Tibial nerve (tissue), 4 donors: ENCODE measurements around the gene EPGN. TPM values are rescaled to one million over a fixed set of nuclear protein-coding genes. Genes with fewer than 3 reads are reported as not detected.
"Not testable (repeated sequence)": the region's sequence is repeated elsewhere in the genome, so short reads cannot be mapped to it uniquely, and the experiment has no call there.

Experiments used
- DNase-seq, 2 donors: peaks; one replicate each; pipeline ENCODE4 v3.0.0-alpha.2; 2019; ENCODE audit warnings: low spot score in 2 of 2
- H3K27ac ChIP-seq, 4 donors: fragments of 200-600 bp; sonication (generic) in 3 of 4; one replicate each; pipeline ENCODE4 v1.5.1; 2017 to 2019; ENCODE audit warnings: mild to moderate bottlenecking in 1 of 4
- H3K27me3 ChIP-seq, 2 donors: fragments of 200-600 bp; sonication (generic) in 1 of 2; one replicate each; pipeline versions ENCODE4 v1.5.1 to v1.6.0; 2017 to 2019
- H3K36me3 ChIP-seq, 3 donors: fragments of 200-600 bp; sonication (generic); one replicate each; pipeline ENCODE4 v1.5.1; 2018 to 2019
- H3K4me1 ChIP-seq, 4 donors: fragments of 200-600 bp; sonication (generic) in 3 of 4; one replicate each; pipeline ENCODE4 v1.5.1; 2017 to 2019
- H3K4me3 ChIP-seq, 4 donors: fragments of 200-600 bp; sonication (generic) in 3 of 4; one replicate each; pipeline ENCODE4 v1.5.1; 2017 to 2019; ENCODE audit warnings: mild to moderate bottlenecking in 1 of 4, moderate library complexity in 1 of 4
- H3K9me3 ChIP-seq, 4 donors: fragments of 200-600 bp; sonication (generic) in 3 of 4; one replicate each; pipeline ENCODE4 v1.5.1; 2017 to 2019
- EP300 ChIP-seq, 2 donors: sonication (generic); formaldehyde crosslinking; IDR thresholded peaks; one replicate each; pipeline ENCODE4 v1.6.1; 2017; ENCODE audit warnings: antibody characterized with exemption in 2 of 2, mild to moderate bottlenecking in 1 of 2
- POLR2A ChIP-seq, 2 donors: fragments of 450-650 bp; IDR thresholded peaks; one replicate each; pipeline ENCODE4 v1.6.1; 2017; ENCODE audit warnings: antibody characterized with exemption in 2 of 2, mild to moderate bottlenecking in 2 of 2, moderate library complexity in 2 of 2
- WGBS, 2 donors: methylation state at CpG; one replicate each; pipeline ENCODE4 v1.1.5; 2018; 5-methylcytosine and 5-hydroxymethylcytosine counted together
- total RNA-seq, 4 donors: library from RNA; depleted of rRNA; stranded (reverse); fragments of >200 nt; gene quantifications; one replicate each; pipeline ENCODE4 v1.1.0, GENCODE V29; 2016
- TF ChIP-seq, protein P1 (sequence below), 5 experiments: fragments of 200-600 bp in 3 of 5; fragments of 450-650 bp in 2 of 5; sonication (generic) in 3 of 5; IDR thresholded peaks; one replicate each; pipeline ENCODE4 v1.5.1; 2016 to 2019; ENCODE audit warnings: antibody characterized with exemption in 5 of 5, mild to moderate bottlenecking in 3 of 5, moderate library complexity in 2 of 5

The EPGN gene
- total RNA-seq, 4 donors from 2014 or later = 0.78 TPM; not detected in 3

DNA sequence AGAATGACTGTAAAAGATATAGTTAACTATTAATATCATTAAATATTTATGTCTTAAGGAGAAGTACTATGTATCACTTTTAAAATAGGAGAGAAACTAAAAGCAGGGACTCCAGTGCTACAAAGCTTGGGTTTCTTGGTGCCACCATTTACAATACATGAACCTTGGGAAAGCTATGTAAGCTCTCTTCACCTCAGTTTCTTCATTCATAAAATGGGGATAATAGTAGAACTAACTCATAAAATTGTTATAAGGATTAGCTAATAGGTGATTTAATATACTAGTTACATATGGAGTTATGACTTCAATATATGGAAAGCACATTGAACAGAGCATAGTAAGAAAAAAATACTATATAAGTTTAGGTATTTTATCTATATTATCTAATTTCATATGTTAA, 23.7 kb downstream of the EPGN start:
- Histone ChIP-seq H3K9me3 (no peaks in the 10 kb centered on the region), H3K4me1 (no peaks in the 10 kb centered on the region), H3K27me3 (no peaks in the 10 kb centered on the region), H3K4me3 (no peak overlapping the region), H3K27ac (no peak overlapping the region), H3K36me3 (no peaks in the 10 kb centered on the region)
- no peak for DNase-seq
- TF ChIP-seq EP300 (IDR thresholded peaks at IDR 0.05) (no peak), POLR2A (IDR thresholded peaks at IDR 0.05) (no peak)
- TF ChIP-seq, protein P1, sequence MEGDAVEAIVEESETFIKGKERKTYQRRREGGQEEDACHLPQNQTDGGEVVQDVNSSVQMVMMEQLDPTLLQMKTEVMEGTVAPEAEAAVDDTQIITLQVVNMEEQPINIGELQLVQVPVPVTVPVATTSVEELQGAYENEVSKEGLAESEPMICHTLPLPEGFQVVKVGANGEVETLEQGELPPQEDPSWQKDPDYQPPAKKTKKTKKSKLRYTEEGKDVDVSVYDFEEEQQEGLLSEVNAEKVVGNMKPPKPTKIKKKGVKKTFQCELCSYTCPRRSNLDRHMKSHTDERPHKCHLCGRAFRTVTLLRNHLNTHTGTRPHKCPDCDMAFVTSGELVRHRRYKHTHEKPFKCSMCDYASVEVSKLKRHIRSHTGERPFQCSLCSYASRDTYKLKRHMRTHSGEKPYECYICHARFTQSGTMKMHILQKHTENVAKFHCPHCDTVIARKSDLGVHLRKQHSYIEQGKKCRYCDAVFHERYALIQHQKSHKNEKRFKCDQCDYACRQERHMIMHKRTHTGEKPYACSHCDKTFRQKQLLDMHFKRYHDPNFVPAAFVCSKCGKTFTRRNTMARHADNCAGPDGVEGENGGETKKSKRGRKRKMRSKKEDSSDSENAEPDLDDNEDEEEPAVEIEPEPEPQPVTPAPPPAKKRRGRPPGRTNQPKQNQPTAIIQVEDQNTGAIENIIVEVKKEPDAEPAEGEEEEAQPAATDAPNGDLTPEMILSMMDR (IDR thresholded peaks at IDR 0.05) = no peak

DNA sequence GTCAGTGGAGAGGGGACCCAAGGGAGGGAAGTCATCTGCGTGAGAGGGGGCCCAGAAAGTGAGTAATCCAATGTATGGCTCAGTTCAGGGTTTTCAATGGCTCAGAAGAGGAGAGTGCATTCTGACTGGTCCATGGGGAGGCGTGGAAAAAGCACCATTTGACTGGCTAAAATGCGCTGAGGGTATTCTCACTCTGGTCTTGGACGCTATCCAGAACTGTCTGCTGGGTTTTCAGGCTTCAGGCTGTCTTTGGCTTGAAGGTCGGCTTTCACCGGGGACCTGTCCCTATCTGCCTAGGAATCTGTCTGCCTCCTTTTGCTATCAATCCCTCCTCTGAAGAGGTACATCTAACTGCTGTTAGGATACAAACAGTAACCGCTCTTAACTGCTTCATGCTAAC, 26.4 kb downstream of the EPGN start:
- Histone ChIP-seq H3K4me3 (no peak overlapping the region), H3K27me3 (no peaks in the 10 kb centered on the region), H3K9me3 (no peaks in the 10 kb centered on the region), H3K36me3 (no peaks in the 10 kb centered on the region), H3K27ac (no peak overlapping the region), H3K4me1 (no peaks in the 10 kb centered on the region)
- no peak for TF ChIP-seq POLR2A (IDR thresholded peaks at IDR 0.05)
- no peak for TF ChIP-seq EP300 (IDR thresholded peaks at IDR 0.05)
- TF ChIP-seq, protein P1 (IDR thresholded peaks at IDR 0.05) = no peak
- no peak for DNase-seq
- 83 to 92% methylated on average over 7 of the region's 7 CpGs for WGBS, 2 donors

DNA sequence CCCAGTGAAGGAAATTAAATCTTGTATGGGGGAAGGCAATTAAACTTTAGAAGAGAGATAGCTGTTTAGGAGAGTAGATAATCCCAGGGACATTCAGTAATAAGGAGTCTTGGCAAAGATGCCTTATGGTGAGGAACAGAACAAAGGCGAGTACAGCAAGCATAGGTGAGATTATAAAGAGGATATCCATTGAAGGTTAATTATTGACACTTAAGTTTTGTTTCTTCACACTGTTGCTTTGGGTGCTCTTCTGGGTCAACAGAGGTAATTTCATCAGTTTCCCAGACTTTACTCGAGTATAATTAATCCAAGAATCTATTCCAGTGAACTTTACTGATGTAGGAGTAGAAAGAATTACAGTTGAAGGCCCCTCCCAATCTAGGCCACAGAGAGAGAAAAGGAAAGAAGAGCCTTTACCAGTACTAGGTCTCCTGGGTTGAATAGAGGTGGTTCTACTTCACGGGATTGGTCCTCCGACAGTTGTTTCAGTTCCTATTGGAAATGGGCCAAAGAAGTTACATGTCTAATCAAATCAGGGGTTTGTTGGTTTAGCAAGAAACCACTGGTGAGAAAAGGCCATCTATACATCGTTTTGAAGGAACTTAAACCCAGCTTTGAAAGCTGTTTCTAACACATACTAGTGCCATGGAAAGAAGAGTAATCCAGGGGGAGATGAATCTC, 27.2 kb downstream of the EPGN start:
- WGBS, 2 donors = 72 to 88% methylated on average over 5 of the region's 5 CpGs
- no peak overlapping the region for H3K27ac ChIP-seq
- H3K4me1 ChIP-seq = no peaks in the 10 kb centered on the region
- TF ChIP-seq EP300 (IDR thresholded peaks at IDR 0.05) = no peak
- TF ChIP-seq POLR2A (IDR thresholded peaks at IDR 0.05) = no peak
- TF ChIP-seq, protein P1 (IDR thresholded peaks at IDR 0.05) = no peak
- no peak for DNase-seq
- no peaks in the 10 kb centered on the region for H3K27me3 ChIP-seq
- no peaks in the 10 kb centered on the region for H3K36me3 ChIP-seq
- no peaks in the 10 kb centered on the region for H3K9me3 ChIP-seq
- no peak overlapping the region for H3K4me3 ChIP-seq

DNA sequence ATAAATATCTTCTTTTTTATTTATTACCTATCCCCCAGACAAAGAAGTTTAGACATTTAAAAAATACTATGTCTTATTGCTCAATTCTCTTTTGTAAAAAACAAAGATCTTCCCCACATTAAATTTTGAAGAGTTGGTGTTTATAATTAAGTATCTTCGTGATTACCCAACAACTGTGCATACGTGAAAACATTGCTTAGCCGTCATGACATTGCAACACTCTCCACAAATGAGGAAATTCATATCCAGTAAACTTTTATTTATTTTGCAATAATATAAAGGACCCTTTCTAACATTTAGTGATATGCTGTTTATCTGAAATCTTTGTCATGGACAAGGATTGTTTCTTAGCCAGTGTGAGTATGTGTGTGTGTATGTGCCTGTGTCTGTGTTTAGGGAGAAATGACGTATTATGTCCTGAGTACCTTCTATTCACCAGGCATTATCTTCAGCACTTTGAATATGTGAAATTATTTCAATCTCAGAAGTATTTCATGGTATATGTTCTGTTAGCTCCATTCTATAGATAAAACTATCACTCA, 30.6 kb downstream of the EPGN start:
- H3K27ac ChIP-seq = no peak overlapping the region
- DNase-seq = no peak
- no peaks in the 10 kb centered on the region for H3K4me1 ChIP-seq
- peaks cover 0 to 8% (median 0%) of the 10 kb centered on the region in 4 donors for H3K9me3 ChIP-seq
- TF ChIP-seq EP300 (IDR thresholded peaks at IDR 0.05) = no peak
- TF ChIP-seq, protein P1 (IDR thresholded peaks at IDR 0.05) = no peak
- no peak for TF ChIP-seq POLR2A (IDR thresholded peaks at IDR 0.05)
- H3K4me3 ChIP-seq = no peak overlapping the region
- H3K36me3 ChIP-seq = no peaks in the 10 kb centered on the region
- H3K27me3 ChIP-seq = no peaks in the 10 kb centered on the region
- 84% methylated on average over 4 of the region's 4 CpGs for WGBS, 2 donors

DNA sequence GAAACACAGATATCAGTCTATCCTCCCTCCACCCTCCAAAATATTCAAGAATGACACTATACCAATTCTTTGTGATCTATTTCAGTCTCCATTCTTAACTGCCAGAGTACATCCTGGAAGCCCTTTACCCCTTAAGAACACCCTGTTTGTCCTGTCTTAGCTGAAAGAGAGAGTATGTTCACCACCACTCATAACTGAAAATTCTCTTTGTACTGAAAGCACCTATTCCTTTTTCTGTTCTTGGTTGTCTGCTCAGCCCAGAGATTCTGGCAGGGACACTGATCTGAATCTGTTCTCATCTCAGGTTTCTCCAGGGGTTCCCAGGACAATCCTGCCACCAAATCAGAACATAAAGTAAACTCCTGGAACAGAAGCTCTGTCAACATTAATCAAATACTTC, 31.2 kb downstream of the EPGN start:
- no peaks in the 10 kb centered on the region for H3K27me3 ChIP-seq
- H3K4me1 ChIP-seq = no peaks in the 10 kb centered on the region
- TF ChIP-seq, protein P1 (IDR thresholded peaks at IDR 0.05) = no peak
- TF ChIP-seq POLR2A (IDR thresholded peaks at IDR 0.05) (no peak), EP300 (IDR thresholded peaks at IDR 0.05) (no peak)
- peaks cover 0 to 14% (median 0%) of the 10 kb centered on the region in 4 donors for H3K9me3 ChIP-seq
- H3K27ac ChIP-seq = no peak overlapping the region
- DNase-seq = no peak
- no peak overlapping the region for H3K4me3 ChIP-seq
- no peaks in the 10 kb centered on the region for H3K36me3 ChIP-seq

DNA sequence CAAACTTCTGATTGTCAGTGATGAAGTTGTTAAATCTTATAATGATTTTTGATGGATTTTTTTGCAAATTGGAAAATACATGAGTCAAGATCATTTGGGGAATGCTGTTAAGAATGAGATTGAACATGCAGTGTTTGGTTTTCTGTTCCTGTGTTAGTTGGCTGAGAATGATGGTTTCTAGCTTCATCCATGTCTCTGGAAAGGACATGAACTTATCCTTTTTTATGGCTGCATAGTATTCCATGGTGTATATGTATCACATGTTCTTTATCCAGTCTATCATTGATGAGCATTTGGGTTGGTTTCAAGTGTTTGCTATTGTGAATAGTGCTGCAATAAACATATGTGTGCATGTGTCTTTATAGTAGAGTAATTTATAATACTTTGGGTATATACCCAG, 32.2 kb downstream of the EPGN start:
- H3K4me3 ChIP-seq, H3K27me3 ChIP-seq, H3K4me1 ChIP-seq, DNase-seq, H3K36me3 ChIP-seq, H3K27ac ChIP-seq: not testable (repeated sequence)
- peaks cover 0 to 19% (median 0%) of the 10 kb centered on the region in 4 donors for H3K9me3 ChIP-seq
